ENCODE results near the gene FOXD4L4.
"Not testable (repeated sequence)": the region's sequence is repeated elsewhere in the genome, so short reads cannot be mapped to it uniquely, and the experiment has no call there.

FOXD4L4 gene

DNA sequence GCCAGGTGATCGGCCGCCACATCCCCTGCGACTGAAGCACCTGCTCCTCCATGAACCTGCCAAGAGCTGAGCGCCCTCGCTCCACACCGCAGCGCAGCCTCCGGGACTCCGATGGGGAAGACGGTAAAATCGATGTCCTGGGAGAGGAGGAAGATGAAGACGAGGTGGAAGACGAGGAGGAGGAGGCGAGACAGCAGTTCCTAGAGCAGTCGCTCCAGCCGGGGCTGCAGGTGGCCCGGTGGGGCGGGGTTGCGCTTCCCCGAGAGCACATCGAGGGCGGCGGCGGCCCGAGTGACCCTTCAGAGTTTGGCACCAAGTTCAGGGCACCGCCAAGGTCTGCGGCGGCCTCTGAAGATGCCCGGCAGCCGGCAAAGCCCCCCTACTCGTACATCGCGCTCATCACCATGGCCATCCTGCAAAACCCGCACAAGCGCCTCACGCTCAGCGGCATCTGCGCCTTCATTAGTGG is at the start of gene FOXD4L4:
Gene FOXD4L4 (plus strand): TSS at position 51 of the 469 bp plus-strand sequence. CDS start 0 bp downstream, at position 51.
- not testable (repeated sequence) for H3K9me3 ChIP-seq; H3K4me3 ChIP-seq (ENCODE audit: low read depth in 1 of 2, low read length in 1 of 2); H3K36me3 ChIP-seq; H3K27ac ChIP-seq; H3K4me1 ChIP-seq (ENCODE audit: control insufficient read depth in 1 of 2, insufficient read depth in 1 of 2, low read depth in 1 of 2, low read length in 1 of 2)
- H3K27me3 ChIP-seq, result peaks cover 28% of the 10 kb centered on the region

DNA sequence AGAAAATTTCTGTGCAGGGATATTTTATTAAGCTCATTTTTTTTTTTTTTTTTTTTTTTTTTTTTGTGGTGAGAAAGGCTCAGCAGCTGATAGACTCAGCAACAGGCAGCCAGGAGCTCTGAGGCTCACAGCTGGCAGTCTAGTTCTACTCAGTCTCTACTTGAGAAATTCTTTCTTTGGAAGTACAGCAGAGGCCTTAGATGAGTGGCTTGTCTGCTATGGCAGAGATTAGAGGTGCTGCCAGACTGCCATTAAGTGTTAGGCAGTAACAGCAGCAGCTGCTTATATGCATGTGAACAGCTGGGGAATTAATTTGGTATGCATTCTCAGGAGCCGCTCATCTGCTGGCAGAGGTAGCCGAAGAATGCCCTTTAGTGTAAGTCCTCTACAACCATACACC is 33.4 kb upstream of the FOXD4L4 start:
- H3K4me3 ChIP-seq (ENCODE audit: low read depth in 1 of 2, low read length in 1 of 2); H3K27me3 ChIP-seq; H3K27ac ChIP-seq; H3K36me3 ChIP-seq; H3K4me1 ChIP-seq (ENCODE audit: control insufficient read depth in 1 of 2, insufficient read depth in 1 of 2, low read depth in 1 of 2, low read length in 1 of 2); H3K9me3 ChIP-seq: not testable (repeated sequence)

DNA sequence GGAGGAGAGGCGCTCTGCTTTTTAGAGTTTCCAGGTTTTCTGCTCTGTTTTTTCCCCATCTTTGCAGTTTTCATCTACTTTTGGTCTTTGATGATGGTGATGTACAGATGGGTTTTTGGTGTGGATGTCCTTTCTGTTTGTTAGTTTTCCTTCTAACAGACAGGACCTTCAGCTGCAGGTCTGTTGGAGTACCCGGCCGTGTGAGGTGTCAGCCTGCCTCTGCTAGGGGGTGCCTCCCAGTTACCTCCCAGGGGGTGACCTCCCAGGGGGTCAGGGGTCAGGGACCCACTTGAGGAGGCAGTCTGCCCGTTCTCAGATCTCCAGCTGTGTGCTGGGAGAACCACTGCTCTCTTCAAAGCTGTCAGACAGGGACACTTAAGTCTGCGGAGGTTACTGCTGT is 22.5 kb upstream of the FOXD4L4 start:
- not testable (repeated sequence) for H3K4me1 ChIP-seq (ENCODE audit: control insufficient read depth in 1 of 2, insufficient read depth in 1 of 2, low read depth in 1 of 2, low read length in 1 of 2); H3K9me3 ChIP-seq; H3K36me3 ChIP-seq; H3K27me3 ChIP-seq; H3K4me3 ChIP-seq (ENCODE audit: low read depth in 1 of 2, low read length in 1 of 2); H3K27ac ChIP-seq

DNA sequence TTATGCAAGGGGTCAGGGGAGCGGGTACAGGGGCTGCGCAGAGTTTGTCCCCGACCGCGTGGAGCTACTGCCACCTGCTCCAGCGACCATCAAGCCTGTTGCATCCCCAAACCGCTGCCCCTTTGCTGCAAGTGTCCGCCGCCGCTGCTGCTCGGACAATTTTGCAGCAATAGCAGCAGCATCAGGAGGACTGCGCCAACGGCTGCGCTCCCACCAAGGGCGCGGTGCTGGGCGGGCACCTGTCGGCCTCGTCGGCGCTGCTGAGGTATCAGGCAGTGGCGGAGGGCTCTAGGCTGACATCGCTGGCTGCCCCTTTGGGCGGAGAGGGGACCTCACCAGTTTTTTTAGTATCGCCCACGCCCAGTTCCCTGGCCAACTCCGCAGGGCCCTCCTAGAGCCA is 1.2 kb downstream of the FOXD4L4 start:
- H3K9me3 ChIP-seq; H3K36me3 ChIP-seq; H3K4me1 ChIP-seq (ENCODE audit: control insufficient read depth in 1 of 2, insufficient read depth in 1 of 2, low read depth in 1 of 2, low read length in 1 of 2); H3K27ac ChIP-seq; H3K4me3 ChIP-seq (ENCODE audit: low read depth in 1 of 2, low read length in 1 of 2): not testable (repeated sequence)
- peaks cover 28% of the 10 kb centered on the region for H3K27me3 ChIP-seq
